ENCODE measurements around the gene ZNF133. TPM values are rescaled to one million over a fixed set of nuclear protein-coding genes. Genes with fewer than 3 reads are reported as not detected.

ZNF133 gene
- total and polyA plus RNA-seq, 2 of the 13 experiments (the other 11 are each of a cell fraction or from before 2014, with no cell fraction given), result 23.5 to 26.7 TPM

DNA sequence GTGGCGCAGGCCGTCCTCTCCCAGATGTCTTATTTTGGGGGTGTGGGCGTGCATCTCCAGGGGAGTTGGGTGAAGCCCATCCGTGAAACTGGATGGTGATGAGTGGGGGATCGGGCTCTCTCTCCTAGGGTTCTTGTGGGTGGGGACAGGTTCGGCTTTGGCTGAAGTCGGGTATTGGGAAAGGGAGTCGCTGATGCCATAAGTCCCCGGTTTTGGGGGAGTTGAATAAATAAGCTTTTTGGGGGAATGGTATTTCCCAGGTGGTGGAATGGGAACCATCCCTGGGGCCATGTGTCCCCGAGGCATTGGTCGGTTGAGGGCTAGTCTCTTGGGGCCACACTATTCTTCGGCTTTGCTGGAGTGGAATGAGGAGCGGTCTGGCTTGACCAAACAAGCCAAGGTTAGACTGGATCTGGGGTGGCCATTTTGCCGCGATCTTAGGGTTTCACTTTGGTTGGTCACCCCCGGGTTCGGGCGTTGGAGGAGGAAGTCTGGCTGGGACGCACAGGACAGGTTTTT, 481 bp downstream of the ZNF133 start (continued):
- TF ChIP-seq, protein P1, sequence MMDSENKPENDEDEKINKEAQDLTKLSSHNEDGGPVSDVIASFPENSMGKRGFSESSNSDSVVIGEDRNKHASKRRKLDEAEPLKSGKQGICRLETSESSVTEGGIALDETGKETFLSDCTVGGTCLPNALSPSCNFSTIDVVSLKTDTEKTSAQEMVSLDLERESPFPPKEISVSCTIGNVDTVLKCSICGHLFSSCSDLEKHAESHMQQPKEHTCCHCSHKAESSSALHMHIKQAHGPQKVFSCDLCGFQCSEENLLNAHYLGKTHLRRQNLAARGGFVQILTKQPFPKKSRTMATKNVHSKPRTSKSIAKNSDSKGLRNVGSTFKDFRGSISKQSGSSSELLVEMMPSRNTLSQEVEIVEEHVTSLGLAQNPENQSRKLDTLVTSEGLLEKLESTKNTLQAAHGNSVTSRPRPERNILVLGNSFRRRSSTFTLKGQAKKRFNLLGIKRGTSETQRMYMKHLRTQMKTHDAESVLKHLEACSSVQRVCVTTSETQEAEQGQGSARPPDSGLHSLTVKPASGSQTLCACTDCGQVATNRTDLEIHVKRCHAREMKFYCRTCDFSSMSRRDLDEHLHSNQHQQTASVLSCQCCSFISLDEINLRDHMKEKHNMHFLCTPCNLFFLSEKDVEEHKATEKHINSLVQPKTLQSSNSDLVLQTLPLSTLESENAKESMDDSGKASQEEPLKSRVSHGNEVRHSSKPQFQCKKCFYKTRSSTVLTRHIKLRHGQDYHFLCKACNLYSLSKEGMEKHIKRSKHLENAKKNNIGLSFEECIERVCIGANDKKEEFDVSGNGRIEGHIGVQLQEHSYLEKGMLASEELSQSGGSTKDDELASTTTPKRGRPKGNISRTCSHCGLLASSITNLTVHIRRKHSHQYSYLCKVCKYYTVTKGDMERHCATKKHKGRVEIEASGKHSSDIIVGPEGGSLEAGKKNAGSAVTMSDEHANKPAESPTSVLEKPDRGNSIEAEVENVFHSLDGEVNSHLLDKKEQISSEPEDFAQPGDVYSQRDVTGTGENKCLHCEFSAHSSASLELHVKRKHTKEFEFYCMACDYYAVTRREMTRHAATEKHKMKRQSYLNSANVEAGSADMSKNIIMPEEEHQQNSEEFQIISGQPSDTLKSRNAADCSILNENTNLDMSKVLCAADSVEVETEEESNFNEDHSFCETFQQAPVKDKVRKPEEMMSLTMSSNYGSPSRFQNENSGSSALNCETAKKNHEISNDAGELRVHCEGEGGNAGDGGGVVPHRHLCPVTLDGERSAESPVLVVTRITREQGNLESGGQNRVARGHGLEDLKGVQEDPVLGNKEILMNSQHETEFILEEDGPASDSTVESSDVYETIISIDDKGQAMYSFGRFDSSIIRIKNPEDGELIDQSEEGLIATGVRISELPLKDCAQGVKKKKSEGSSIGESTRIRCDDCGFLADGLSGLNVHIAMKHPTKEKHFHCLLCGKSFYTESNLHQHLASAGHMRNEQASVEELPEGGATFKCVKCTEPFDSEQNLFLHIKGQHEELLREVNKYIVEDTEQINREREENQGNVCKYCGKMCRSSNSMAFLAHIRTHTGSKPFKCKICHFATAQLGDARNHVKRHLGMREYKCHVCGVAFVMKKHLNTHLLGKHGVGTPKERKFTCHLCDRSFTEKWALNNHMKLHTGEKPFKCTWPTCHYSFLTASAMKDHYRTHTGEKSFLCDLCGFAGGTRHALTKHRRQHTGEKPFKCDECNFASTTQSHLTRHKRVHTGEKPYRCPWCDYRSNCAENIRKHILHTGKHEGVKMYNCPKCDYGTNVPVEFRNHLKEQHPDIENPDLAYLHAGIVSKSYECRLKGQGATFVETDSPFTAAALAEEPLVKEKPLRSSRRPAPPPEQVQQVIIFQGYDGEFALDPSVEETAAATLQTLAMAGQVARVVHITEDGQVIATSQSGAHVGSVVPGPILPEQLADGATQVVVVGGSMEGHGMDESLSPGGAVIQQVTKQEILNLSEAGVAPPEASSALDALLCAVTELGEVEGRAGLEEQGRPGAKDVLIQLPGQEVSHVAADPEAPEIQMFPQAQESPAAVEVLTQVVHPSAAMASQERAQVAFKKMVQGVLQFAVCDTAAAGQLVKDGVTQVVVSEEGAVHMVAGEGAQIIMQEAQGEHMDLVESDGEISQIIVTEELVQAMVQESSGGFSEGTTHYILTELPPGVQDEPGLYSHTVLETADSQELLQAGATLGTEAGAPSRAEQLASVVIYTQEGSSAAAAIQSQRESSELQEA (CRISPR knock-in tag; IDR thresholded peaks at IDR 0.05; ENCODE audit: not compliant biosample characterization), result no peak
- TF ChIP-seq ZNF816 (CRISPR knock-in tag; IDR thresholded peaks at IDR 0.05; ENCODE audit: borderline replicate concordance) (peak; percentile 35; the same call in 1 of the 2 replicates), TBX2 (CRISPR knock-in tag; IDR thresholded peaks at IDR 0.05; ENCODE audit: borderline replicate concordance) (no peak)
